ENCODE measurements around the gene ERMP1.

GRCh38 chr9:5853617-5854016, 20.7 kb upstream of the ERMP1 start:
- TF ChIP-seq POLR2A (IDR thresholded peaks at IDR 0.05; ENCODE audit: low read depth, low read length) = no peak
- TF ChIP-seq POLR2AphosphoS5 (IDR thresholded peaks at IDR 0.05; ENCODE audit: low read depth, low read length) = no peak

Data from GM12892 (cell line).